Fibroblast of the aortic adventitia (primary cell): ENCODE measurements around the gene PHETA1. TPM values are rescaled to one million over a fixed set of nuclear protein-coding genes. Genes with fewer than 3 reads are reported as not detected.
"Not testable (repeated sequence)": the region's sequence is repeated elsewhere in the genome, so short reads cannot be mapped to it uniquely, and the experiment has no call there.

Experiments
- DNase-seq: peaks from one replicate; pipeline ENCODE4 v3.0.0-alpha.2; 2010; ENCODE audit warnings: low read depth
- H3K4me3 ChIP-seq: 2 replicates; pipeline ENCODE4 v1.5.1; 2011; ENCODE audit warnings: low read depth, mild to moderate bottlenecking, control low read depth, low read length, moderate library complexity
- CTCF ChIP-seq: IDR thresholded peaks from 2 replicates; pipeline ENCODE4 v1.5.1; 2011; ENCODE audit warnings: mild to moderate bottlenecking, low read length, control low read depth, inconsistent platforms; ENCODE audit not compliant: insufficient read depth
- total RNA-seq: library from RNA; depleted of rRNA; stranded (reverse); fragments of >200 nt; gene quantifications from 2 replicates; pipeline ENCODE4 v1.2.3, GENCODE V29; 2012; ENCODE audit warnings: low replicate concordance

Gene PHETA1
- total RNA-seq, 1 donor: 7.3 TPM

GRCh38 chr12:111404362-111405148, 35.7 kb upstream of the PHETA1 start:
- H3K4me3 ChIP-seq: peak overlapping the region; percentile 66
- DNase-seq: no peak

GRCh38 chr12:111402490-111402824, 33.6 kb upstream of the PHETA1 start:
- not testable (repeated sequence) for DNase-seq, H3K4me3 ChIP-seq

More at GRCh38 chr12:111404362-111405148, 35.7 kb upstream of the PHETA1 start:
- TF ChIP-seq CTCF: no peak

- no peak overlapping the region for H3K4me3 ChIP-seq
- DNase-seq: no peak
- no peak for TF ChIP-seq CTCF
These were observed 32.3 kb upstream of the PHETA1 start for GRCh38 chr12:111401167-111401605.

- not testable (repeated sequence) for H3K4me3 ChIP-seq, DNase-seq
These were observed 31.0 kb upstream of the PHETA1 start for GRCh38 chr12:111399741-111400404.

GRCh38 chr12:111398530-111398929, 29.6 kb upstream of the PHETA1 start:
- H3K4me3 ChIP-seq: no peak overlapping the region
- DNase-seq: no peak
- no peak for TF ChIP-seq CTCF

- peak overlapping the region; percentile 52 for H3K4me3 ChIP-seq
- peak; percentile 96 for TF ChIP-seq CTCF
These were observed 28.0 kb upstream of the PHETA1 start for GRCh38 chr12:111396726-111397445.

GRCh38 chr12:111396271-111396670, 27.4 kb upstream of the PHETA1 start:
- DNase-seq, H3K4me3 ChIP-seq: not testable (repeated sequence)

More at GRCh38 chr12:111396726-111397445, 28.0 kb upstream of the PHETA1 start:
- peak; percentile 75 for DNase-seq
